Non-pigmented ciliary epithelial cell (primary cell): Measurements from ENCODE around the gene GALNT4.

Experiments used
- DNase-seq: peaks from one replicate; pipeline ENCODE4 v3.0.0-alpha.2; 2010; ENCODE audit warnings: low read depth

GALNT4 gene

GRCh38 chr12:89493670-89494302 is 30.8 kb downstream of the GALNT4 start:
- DNase-seq = no peak

DNA sequence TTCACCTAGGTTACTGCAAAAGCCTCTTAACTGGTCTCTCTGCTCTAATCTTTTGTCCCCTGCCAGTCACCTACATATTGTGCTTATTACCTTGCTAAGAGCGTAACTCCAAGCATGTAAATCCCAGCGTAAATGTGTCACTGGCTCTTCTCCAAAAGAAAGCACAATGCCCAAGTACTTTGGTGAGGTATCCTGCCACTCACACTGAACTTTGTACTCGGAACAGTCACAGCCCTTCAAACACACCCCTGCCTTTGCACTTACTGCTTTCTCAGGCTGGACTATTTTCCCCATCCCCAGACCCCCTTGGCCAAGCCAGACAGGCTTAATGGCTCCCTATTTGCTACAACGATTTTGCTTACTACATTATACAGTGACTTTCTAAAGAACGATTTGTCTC is 31.7 kb downstream of the GALNT4 start:
- DNase-seq = no peak

GRCh38 chr12:89490922-89491321 is 33.7 kb downstream of the GALNT4 start:
- DNase-seq = no peak

DNA sequence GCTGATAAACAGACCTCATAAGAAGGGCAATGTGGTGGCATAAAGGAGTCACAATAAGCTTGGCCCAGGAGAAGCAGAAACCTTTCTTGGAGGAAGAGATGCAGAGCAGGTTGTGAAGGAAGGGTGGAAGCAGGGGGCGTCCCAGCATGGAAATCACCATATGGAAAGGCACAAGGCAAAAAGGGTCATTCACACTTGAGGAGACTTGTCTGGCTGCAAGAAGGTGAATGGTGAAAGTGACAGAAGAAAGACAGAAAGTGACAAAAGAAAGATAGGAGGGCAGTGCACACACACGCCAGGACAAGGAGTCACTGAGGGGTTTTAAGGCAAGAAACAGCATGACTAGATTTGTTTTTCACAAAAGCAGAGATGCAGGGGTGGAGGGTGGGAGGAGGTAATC is 38.3 kb downstream of the GALNT4 start:
- DNase-seq = no peak

DNA sequence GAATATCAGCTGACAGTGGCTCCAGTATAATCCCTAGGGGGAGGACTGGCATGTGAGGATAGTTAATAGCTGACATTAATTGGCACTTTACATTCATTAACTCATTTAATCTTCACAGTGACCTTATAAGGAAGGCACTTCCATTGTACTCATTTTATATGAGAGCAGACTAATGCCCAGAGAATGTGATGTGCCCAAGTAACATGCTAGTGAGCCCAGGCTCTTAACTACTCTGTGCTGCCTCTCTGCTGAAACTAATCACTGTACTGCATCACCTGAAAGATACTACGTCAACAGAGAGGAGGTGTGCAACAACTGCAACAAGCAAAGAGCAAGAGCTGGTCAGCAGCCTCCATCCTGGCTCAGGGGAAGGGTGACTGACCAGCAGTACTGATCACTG is 40.1 kb downstream of the GALNT4 start:
- no peak for DNase-seq

DNA sequence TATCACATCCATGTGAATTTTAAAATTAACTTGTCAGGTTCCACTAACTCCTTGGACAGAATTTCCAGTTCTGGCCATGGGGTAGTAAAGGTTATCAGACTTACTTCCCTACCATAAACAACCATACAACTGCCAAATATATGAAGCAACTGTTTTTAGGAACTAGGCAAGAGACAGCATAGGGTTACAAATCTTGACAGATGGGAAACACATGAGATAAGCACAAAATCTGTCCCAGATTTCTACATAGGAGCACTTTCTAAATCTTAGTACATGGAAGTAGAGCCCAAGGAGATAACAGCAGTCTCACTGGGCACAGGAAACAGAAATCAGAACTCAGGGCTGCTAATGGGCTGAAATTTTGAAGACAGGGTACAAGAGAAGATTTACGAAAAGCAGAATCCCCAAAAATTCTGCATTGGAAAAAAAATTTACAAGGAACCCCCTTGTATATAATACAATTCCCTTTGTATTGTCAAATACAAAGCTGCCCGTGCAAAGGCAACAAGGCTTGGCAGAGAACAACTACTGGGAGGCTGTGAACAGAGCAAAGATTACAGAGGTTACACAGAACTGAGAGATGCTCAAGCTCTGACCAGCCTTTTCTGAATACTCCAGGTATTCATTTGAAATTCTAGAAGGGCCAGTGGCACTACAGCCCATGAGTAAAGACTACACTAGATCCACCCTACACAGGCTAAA is 43.2 kb downstream of the GALNT4 start:
- DNase-seq = no peak

DNA sequence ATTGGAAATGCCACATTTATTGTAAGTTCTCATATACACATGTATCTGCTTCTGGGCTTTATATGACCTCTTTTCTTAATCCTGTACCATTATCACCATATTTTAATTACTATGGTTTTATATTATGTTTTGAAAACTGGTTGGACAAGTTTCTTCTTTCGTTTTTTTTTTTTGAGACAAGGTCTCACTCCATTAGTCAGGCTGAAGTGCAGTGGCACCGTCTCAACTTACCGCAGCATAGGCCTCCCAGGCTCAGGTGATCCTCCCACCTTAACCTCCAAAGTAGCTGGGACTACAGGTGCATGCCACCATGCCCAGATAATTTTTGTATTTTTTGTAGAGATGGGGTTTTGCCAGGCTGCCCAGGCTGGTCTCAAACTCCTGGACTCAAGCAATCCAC is 44.6 kb downstream of the GALNT4 start:
- no peak for DNase-seq

GRCh38 chr12:89477633-89478279 is 46.8 kb downstream of the GALNT4 start:
- DNase-seq = no peak

- no peak for DNase-seq
These were observed 47.5 kb downstream of the GALNT4 start for GRCh38 chr12:89476904-89477595.

DNA sequence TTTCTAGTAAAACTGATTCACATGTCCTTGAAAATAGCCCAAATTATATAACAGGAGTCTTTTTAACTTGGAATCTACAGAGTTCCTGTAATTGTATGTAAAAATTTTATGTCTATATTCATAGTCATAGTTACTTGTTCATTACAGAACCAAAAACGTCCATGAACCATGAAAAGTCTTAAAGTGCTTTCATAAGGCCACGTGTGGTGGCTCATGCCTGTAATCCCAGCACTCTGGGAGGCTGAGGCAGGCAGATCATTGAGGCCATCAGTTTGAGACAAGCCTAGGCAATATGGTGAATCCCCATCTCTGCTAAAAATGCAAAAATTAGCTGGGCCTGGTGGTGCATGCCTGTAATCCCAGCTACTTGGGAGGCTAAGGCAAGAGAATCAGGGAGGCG is 48.4 kb downstream of the GALNT4 start:
- no peak for DNase-seq

- DNase-seq = no peak
These were observed 49.2 kb downstream of the GALNT4 start for GRCh38 chr12:89475203-89475990.

DNA sequence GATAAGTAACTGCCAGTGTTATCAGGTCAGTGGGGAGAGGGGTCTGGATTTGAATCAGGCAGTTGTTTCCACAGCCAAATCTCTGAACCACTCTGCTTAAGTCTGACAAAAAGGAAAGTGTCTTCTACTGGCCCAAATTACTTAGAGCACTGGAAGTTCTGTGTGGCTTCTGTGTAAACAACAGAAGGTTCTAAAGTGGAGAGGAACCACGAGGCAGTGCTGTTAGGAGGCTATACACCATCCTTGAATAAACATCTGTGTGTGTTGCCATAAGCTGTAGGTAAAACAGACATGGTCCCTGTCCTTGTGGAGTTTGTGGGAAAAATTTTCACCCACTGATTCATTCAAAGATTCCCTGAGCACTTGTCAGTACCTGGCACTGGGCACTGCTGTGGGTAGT is 50.0 kb downstream of the GALNT4 start:
- no peak for DNase-seq
